Progenitor cell of endocrine pancreas (in vitro differentiated cells): ENCODE measurements around the gene ACTN1. TPM values are rescaled to one million over a fixed set of nuclear protein-coding genes. Genes with fewer than 3 reads are reported as not detected.

ENCODE experiments used
- DNase-seq: peaks from one replicate; pipeline ENCODE4 v3.0.0; 2021; ENCODE audit warnings: low spot score; ENCODE audit not compliant: unreplicated experiment
- H3K27ac Mint-ChIP-seq: 2 replicates; pipeline ENCODE4 v1.8.0; 2021; ENCODE audit warnings: mild to moderate bottlenecking, moderate library complexity, mixed read lengths
- H3K27me3 Mint-ChIP-seq: 2 replicates; pipeline ENCODE4 v1.8.0; 2021; ENCODE audit warnings: mixed read lengths
- H3K36me3 Mint-ChIP-seq: 2 replicates; pipeline ENCODE4 v1.8.0; 2022; ENCODE audit warnings: mixed read lengths; ENCODE audit not compliant: insufficient read depth
- H3K4me1 Mint-ChIP-seq: 2 replicates; pipeline ENCODE4 v1.8.0; 2021; ENCODE audit warnings: low read depth, mixed read lengths
- H3K4me3 Mint-ChIP-seq: 2 replicates; pipeline ENCODE4 v1.8.0; 2021; ENCODE audit warnings: low read depth, mild to moderate bottlenecking, moderate library complexity, mixed read lengths
- H3K9me3 Mint-ChIP-seq: 2 replicates; pipeline ENCODE4 v1.8.0; 2021; ENCODE audit warnings: low read depth, mixed read lengths
- CTCF ChIP-seq: fragments of 200-600 bp; sonication (generic); IDR thresholded peaks from one replicate; pipeline ENCODE4 v1.5.0; 2021; ENCODE audit warnings: antibody characterized with exemption, mild to moderate bottlenecking; ENCODE audit not compliant: unreplicated experiment
- total RNA-seq: library from RNA; stranded (reverse); gene quantifications from 2 replicates; pipeline ENCODE4 v1.2.1, GENCODE V29; 2021

ACTN1 gene
- total RNA-seq, 1 donor from 2014 or later = 92.6 TPM

DNA sequence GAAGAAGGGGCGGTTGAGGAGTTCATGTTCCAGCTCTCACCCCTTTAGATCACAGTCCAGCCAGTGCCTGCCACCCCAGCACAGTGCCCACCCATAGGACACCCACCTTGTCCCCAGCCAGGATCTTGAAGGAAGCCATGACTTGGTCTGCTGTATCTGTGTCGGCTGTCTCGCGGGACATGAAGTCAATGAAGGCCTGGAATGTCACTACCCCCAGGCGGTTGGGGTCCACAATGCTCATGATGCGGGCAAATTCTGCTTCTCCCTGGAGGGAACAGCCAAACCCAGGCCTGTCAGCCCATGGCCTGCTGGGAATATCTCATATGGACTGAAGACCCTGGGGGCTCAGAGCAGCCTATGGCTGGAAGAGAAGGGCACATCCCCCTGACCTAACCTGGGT is 102.1 kb downstream of the ACTN1 start:
- no peaks in the 10 kb centered on the region for H3K27me3 Mint-ChIP-seq
- H3K4me3 Mint-ChIP-seq = no peak overlapping the region
- no peak for TF ChIP-seq CTCF
- H3K27ac Mint-ChIP-seq = no peak overlapping the region
- no peaks in the 10 kb centered on the region for H3K4me1 Mint-ChIP-seq
- H3K9me3 Mint-ChIP-seq = no peaks in the 10 kb centered on the region
- H3K36me3 Mint-ChIP-seq = peaks cover 28% of the 10 kb centered on the region
- no peak for DNase-seq

DNA sequence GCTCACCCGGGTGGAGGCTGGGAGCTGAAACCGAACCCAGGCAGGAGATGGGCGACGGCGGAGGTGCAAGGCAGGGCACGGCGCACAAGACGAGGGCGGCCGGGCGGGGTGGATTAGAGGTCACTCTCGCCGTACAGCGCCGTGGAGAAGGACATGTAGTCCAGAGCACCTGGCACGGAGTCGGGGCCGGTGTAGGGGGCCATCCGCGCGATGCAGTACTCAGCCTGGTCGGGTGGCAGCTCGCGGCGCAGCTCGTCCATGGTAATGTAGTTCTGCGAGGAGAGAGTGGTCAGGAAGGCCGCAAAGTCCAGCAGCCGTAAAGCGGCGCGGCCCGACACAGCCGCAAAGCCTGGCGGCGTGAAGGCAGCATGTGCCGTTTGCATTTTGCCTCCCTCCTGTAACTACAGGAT is 104.4 kb downstream of the ACTN1 start:
- no peak for DNase-seq
- peaks cover 26% of the 10 kb centered on the region for H3K36me3 Mint-ChIP-seq
- no peak for TF ChIP-seq CTCF
- H3K9me3 Mint-ChIP-seq = no peaks in the 10 kb centered on the region
- H3K27me3 Mint-ChIP-seq = no peaks in the 10 kb centered on the region
- H3K27ac Mint-ChIP-seq = no peak overlapping the region
- H3K4me1 Mint-ChIP-seq = no peaks in the 10 kb centered on the region
- H3K4me3 Mint-ChIP-seq = no peak overlapping the region

DNA sequence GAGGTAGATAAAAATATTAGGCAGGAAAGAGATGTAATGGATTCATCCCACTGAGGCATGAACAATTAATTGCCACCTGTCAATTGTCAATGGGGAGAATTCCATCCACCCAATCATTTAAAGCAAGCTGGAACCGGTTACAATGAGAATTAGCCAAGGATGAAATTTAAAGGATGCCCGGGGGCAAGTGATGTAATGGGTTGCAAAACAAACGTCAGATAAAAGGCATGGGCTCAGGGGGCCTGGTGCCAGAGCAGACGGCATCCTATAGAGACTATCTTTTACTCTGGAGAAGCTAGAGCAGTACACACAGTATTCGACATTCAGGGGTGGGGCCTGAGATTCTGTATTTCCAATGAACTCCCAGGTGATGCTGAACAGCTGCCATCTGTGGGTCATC is 105.7 kb downstream of the ACTN1 start:
- DNase-seq = no peak
- H3K4me1 Mint-ChIP-seq = no peaks in the 10 kb centered on the region
- no peaks in the 10 kb centered on the region for H3K27me3 Mint-ChIP-seq
- H3K36me3 Mint-ChIP-seq = peaks cover 23% of the 10 kb centered on the region
- no peaks in the 10 kb centered on the region for H3K9me3 Mint-ChIP-seq
- TF ChIP-seq CTCF = no peak
- no peak overlapping the region for H3K4me3 Mint-ChIP-seq
- no peak overlapping the region for H3K27ac Mint-ChIP-seq

- H3K27ac Mint-ChIP-seq = no peak overlapping the region
- H3K9me3 Mint-ChIP-seq = no peaks in the 10 kb centered on the region
- H3K27me3 Mint-ChIP-seq = no peaks in the 10 kb centered on the region
- no peak for TF ChIP-seq CTCF
- H3K4me1 Mint-ChIP-seq = no peaks in the 10 kb centered on the region
- peaks cover 21% of the 10 kb centered on the region for H3K36me3 Mint-ChIP-seq
- DNase-seq = no peak
- no peak overlapping the region for H3K4me3 Mint-ChIP-seq
Measured at GRCh38 chr14:68871392-68871791, 107.7 kb downstream of the ACTN1 start.

GRCh38 chr14:68866991-68867533 is 112.0 kb downstream of the ACTN1 start:
- no peaks in the 10 kb centered on the region for H3K27me3 Mint-ChIP-seq
- TF ChIP-seq CTCF = no peak
- peaks cover 7% of the 10 kb centered on the region for H3K9me3 Mint-ChIP-seq
- H3K36me3 Mint-ChIP-seq = peaks cover 13% of the 10 kb centered on the region
- no peak overlapping the region for H3K27ac Mint-ChIP-seq
- no peak overlapping the region for H3K4me3 Mint-ChIP-seq
- no peak for DNase-seq
- no peaks in the 10 kb centered on the region for H3K4me1 Mint-ChIP-seq
